Right renal cortex interstitium (tissue), 3 donors: Measurements from ENCODE around the gene KRT71. TPM values are rescaled to one million over a fixed set of nuclear protein-coding genes. Genes with fewer than 3 reads are reported as not detected.
A peak's percentile ranks its signal among the peaks of the same experiment; 100 is the strongest.

Experiments
- DNase-seq, 3 donors: peaks; one replicate each; pipeline ENCODE4 v3.0.0-alpha.2; 2013; ENCODE audit warnings: low read depth in 3 of 3, low spot score in 2 of 3
- polyA plus RNA-seq, 3 donors: library from polyadenylated mRNA; unstranded; fragments of 120-200 nt; gene quantifications; one replicate each; pipeline ENCODE4 v1.2.1, GENCODE V29; 2013; ENCODE audit not compliant: insufficient read length in 3 of 3

Gene KRT71
- polyA plus RNA-seq, 3 donors, result not detected

- no peak for DNase-seq
Observed at GRCh38 chr12:52523824-52524223, 29.1 kb downstream of the KRT71 start.

DNA sequence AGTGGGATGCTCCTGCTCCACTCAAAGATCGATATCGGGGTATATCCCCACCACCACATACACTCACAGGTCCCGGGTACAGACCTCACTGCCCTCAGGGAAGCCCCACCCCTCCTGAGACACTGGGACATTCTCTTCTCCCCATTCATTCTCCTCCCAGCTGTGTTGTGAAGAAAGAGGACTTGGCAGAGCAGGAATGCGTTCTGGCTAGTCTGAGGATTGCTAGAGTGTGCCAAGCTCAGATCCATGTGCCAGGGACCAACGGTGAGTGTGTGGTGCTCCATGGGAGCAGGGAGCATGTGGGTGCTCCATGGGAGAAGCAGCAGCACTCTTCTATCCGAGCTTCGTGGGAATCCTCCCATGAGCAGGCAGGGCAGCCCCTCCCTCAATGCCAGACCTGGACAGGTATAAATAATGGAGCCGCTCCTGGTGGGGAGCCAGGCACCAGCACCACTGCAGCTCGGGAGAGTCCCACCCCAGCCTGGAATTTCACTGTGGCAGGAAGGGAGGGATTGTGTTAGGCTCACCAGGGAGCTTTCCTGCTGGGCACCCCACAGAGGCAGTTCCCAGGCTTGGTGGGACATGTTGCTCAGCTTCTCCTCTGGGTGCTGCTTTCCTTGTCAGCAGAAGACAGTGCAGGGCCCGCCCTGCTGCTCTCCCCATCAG, 30.5 kb downstream of the KRT71 start:
- DNase-seq, result no peak

DNA sequence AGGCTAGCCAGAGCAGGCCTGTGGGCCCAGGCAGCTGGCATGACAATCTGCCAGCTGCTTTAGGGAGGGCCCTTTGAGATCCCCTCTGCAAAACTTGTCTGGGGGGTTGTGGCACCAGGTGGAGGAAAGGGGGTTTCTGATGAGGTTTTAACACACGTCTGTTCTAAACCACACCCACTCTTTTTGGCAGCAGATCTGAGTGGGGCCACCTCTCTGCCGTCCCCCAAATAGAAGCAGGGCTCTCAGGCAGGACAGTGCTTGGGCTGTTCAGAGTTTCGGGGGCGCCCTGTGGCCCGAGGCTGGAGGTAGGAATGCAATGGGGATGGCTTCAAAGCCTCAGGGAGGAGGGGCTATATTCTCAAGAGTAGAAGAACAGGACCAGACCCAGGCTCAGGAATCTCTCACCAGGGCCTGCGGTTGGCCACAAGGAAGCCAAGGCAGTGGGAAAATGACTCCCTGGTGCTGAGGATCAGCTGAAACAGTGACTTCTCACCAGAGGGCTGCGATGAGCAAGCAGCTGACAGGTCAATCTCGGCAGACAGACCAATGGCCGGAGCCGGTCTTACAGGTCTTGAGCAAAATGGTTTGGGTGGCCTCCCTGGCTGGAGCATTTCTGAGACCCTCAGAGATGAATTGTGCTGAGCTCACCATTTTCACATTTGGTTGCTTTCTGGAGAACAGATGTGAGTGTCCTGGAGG, 31.2 kb downstream of the KRT71 start:
- DNase-seq, result no peak

DNA sequence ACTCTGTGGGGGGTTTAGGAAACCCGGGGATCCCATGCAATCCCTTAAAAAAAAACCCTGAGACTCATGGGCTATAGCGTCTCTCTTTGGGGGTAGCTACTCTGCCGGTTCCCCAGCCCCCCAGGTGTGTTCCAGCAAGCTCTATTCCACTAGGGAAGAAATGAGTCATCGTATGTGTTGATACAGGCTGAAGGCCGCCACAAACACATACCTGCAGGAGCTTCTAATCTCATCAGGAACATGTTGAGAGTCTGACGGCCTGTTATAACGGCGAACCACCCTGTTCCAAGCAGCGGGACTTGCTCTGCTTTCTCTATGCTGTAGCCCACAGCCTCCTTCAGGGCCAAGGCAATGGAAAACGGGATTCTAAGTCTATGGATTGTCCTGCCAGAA, 31.8 kb downstream of the KRT71 start:
- no peak for DNase-seq

DNA sequence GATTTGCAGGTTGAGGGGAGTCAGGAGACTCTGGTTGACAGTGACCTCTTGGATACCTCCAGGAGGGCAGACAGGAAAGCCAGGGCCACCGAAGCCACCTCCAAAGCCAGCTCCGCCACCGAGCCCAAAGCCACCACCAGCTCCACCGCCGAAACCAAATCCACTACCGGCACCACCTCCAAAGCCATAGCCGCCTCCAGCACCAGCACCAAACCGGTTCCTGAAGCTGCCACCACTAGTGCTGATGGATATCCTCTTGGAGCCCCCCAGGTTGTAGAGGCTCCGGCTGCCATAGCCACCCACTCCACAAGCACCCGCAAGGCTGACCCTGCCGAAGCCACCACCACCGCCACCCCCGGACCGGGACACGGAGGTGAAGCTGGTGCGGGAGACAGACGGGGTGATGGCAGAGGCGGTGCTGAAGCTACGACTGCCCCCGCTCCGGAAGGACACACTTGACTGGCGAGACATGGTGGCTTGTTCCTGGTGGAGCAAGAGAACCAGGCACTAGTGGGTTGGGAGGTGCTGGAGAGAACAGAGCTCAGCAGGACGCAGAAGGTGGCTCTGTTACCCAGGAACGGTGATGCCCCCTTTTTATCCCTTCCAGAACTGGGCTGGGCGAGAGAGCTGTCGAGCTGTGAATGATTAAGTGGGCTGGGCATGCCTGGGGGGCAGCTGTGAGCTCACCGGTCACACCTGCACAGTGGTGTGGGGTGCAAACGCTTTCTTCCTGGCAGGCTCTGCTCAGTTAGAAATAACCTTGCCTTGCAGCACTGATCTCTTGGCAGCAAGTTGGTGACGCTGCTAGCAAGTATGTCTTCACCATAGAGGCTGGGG, 32.9 kb downstream of the KRT71 start, which contains the start of gene KRT5:
KRT5 (minus strand) TSS at position 569 of the 837 bp plus-strand sequence; CDS start at position 471, 98 bp downstream.
- DNase-seq, result no peak

DNA sequence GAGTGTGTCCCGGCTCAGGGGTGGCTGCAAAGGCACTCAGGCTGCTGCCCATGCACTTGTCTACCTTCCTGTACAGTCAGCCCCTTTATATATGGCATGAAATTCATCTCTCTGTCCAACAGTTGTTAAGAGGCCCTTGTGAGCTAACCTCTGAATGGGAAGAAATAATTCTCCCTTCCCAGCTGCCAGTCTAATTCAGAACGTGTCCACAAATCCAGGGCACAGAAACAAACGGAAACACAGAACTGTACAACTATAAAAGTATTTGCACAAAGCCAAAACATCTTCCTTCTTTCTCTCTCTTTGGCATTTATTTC, 33.6 kb downstream of the KRT71 start:
- DNase-seq, result no peak

GRCh38 chr12:52518574-52519386, 34.2 kb downstream of the KRT71 start:
- no peak for DNase-seq

GRCh38 chr12:52517888-52518287, 35.1 kb downstream of the KRT71 start:
- no peak for DNase-seq

DNA sequence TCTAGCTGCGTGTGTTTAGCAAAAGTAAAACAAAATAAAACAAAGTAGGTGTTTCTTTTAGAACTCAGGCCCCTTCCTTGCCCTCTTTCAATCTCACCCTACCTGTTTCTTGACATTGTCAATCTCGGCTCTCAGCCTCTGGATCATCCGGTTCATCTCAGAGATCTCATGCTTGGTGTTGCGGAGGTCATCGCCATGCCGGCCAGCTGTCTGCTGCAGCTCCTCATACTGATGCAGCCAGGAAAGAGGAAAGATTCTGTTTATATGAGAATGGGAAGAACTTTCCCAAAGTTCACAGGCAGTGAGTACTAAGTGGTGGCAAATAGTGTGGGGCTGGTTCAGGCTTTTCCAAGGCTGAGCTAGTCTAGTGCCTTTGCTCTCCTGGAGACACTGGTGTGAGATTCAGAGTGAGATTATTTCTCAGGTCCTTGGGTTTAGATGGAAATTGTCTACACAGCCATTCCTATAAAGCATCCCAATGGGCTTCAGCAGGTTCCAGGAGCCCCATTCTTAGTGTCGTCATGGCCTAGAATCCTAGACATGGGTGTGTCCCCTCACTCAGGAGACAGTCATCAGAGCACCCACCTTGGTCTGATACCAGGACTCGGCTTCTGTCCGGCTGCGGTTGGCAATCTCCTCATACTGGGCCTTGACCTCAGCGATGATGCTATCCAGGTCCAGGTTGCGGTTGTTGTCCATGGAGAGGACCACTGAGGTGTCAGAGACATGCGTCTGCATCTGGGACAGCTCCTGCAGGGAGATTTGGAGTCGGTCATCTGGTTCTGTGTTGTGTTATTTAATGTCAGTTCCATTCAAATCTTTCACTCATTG, 35.7 kb downstream of the KRT71 start:
- DNase-seq, result no peak

DNA sequence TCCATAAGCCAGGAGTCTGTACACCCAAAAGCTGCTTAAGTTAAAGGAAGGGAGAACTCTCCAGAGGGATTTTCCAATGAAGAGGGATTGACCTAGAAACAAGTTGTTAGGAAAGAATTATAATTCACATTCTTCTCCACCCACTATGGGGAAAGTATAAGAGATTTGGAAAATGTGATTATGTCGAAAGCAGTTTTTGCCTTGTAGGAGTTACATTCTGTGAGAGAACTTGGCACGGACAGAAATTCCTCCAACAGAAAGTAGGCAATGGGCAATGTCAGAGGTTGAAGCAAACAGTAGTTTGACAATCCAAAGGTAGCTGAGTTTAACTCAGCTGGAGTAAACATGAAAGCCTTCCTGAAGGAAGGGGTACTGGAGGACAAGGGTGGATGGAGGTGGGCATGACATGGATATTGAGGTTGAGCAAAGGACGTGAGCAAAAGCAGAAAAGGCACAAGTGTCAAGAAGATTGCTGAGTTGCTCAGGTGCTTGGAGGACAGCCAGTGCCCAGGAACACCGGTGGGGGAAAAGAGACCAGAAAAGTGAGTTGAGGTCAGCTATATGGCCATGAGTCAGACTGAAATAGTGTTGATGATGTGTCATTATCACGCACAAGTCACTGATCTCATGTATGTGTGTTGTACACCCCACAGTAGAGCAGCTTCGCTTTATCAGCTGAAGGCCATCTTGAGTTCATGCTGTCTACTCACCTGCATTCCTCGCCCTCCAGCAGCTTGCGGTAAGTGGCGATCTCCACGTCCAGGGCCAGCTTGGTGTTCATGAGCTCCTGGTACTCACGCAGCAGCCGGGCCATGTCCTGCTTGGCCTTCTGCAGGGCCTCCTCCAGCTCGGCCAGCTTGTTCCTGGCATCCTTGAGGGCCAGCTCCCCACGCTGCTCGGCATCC, 36.8 kb downstream of the KRT71 start:
- DNase-seq, result no peak

GRCh38 chr12:52515319-52515646, 37.7 kb downstream of the KRT71 start:
- no peak for DNase-seq

GRCh38 chr12:52514471-52515318, 38.2 kb downstream of the KRT71 start:
- no peak for DNase-seq

DNA sequence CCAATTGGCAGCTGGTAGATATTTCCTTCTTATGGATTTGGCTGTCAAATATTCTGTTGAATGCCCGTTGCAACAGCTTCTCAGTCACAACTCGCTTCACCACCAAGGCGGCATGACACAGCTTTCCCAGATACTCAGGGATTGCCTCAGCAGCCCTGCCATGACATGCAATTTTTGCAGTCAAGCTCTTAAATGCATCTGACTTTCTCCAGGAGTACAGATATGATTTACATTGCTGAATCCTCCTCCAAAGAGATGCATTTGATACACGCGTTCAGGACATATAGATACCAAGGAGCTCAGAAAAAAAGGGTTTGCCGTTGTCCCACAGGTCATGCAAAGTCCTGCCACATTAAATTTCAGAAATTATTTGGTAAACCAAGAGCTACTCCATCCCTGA, 39.2 kb downstream of the KRT71 start:
- no peak for DNase-seq

DNA sequence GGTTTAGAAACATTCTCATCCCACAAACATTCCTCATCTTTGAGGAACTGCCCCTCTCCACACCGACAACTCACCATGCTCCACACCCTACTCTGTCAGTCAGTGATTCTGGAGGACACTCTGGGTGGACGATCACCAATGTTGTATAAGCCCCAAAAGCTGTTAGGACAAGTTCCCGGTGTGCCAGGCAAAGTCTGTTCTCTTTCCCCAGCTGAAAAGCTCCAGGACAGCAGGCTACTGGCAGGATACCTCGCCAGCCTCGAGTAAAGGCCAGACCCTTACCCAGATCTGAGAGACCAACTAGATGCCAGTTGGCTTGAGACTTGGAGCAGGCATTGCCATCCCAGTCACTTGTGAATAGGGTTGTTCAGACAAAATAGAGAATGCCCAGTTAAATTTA, 44.7 kb downstream of the KRT71 start:
- DNase-seq, result no peak

GRCh38 chr12:52506858-52507715, 45.9 kb downstream of the KRT71 start:
- peak in 1 of 3 donors; percentile 8 for DNase-seq

DNA sequence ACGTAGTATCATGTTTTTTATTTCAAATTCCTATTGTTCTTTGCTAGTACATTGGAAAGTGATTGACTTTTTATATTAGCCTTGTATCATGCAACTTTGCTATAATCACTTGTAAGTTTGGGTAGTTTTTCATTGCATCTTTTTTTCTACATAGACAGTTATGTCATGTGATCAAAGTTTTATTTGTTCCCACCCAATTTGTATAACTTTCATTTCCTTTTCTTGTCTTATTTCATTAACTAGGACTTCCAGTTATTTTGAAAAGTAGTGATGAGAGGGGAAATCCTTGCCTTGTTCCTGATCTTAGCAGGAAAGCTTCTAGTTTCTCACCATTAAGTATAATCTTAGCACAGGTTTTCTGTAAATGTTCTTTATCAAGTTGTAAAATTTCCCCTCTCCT, 50.1 kb downstream of the KRT71 start:
- no peak for DNase-seq

GRCh38 chr12:52501490-52501889, 51.5 kb downstream of the KRT71 start:
- DNase-seq, result no peak
